Activated naive CD4-positive, alpha-beta T cell treated with anti-CD3 and anti-CD28 coated beads, Interleukin-2, amount 50 U/mL, for 24 hours (primary cell): ENCODE data around the gene RAB33B.
"Not testable (repeated sequence)": the region's sequence is repeated elsewhere in the genome, so short reads cannot be mapped to it uniquely, and the experiment has no call there.

ENCODE experiments used
- H3K27ac Mint-ChIP-seq: one replicate; pipeline ENCODE4 v1.8.0; 2021; ENCODE audit warnings: mild to moderate bottlenecking, mixed read lengths
- H3K27me3 Mint-ChIP-seq: one replicate; pipeline ENCODE4 v1.8.0; 2021; ENCODE audit warnings: mixed read lengths
- H3K36me3 Mint-ChIP-seq: one replicate; pipeline ENCODE4 v1.8.0; 2021; ENCODE audit warnings: mixed read lengths
- H3K4me1 Mint-ChIP-seq: one replicate; pipeline ENCODE4 v1.8.0; 2021; ENCODE audit warnings: mixed read lengths
- H3K4me3 Mint-ChIP-seq: one replicate; pipeline ENCODE4 v1.8.0; 2021; ENCODE audit warnings: mild to moderate bottlenecking, mixed read lengths
- H3K9me3 Mint-ChIP-seq: one replicate; pipeline ENCODE4 v1.8.0; 2021; ENCODE audit warnings: mixed read lengths

The RAB33B gene

DNA sequence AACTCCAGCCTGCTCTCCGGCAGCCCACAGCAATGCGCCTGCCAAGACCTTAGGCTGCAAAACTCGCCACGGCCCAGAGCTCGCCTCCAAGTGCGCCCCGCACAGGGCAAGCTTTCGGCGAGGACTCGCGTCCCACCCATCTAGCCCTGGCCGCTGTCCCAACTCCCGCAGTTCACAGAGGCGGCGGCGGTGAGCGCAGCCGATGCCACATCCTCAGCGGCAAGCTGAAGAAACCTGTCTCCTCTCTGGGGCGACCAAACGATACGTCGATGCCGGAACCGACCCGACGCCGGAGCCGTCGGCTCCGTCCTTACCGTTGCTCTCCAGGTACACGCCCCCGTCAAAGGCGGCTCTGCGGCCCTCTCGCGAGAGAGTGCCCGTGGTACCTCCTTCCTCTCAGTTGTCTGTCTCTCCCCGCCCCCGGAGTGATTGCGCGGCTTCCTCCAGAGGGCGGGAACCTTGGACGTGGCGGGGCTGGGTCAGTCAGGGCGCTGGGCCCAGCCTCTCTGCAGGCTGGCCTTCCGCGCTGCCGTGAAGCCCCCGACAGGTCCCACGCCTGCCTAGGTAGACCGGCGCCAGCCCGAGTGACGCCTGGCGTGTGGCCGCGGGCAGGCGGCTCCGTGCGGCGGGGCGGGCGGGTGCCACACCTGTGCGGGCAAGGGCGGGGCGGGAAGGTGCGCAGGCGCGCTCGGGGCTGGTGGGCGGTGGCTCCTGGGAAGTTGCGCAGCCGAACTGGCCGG lies 380 bp upstream of the RAB33B start:
- Mint-ChIP-seq H3K4me3 (peak overlapping the region; percentile 98), H3K27me3 (no peaks in the 10 kb centered on the region), H3K36me3 (no peaks in the 10 kb centered on the region), H3K4me1 (peaks cover 61% of the 10 kb centered on the region), H3K27ac (peak overlapping the region; percentile 99), H3K9me3 (no peaks in the 10 kb centered on the region)

DNA sequence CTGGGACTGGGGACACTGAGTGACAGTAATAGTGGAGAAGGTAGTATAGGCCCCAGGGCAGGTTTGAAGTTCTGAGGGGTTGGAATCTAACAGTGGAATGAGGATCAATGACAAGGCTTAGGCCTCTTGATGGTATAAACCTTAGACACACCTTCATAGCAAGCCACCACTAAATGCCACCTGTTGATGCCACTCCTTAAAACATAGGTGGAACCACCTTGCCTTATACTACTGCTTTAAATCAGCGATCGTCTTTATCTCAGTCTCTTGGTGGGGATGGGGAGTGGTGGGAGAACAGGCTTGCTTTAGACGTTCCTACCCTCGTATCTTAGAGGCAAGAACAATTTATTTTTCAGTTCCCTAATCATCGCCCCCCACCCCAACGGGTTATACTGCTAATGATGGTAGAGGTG lies 1.2 kb downstream of the RAB33B start:
- Mint-ChIP-seq H3K9me3 (no peaks in the 10 kb centered on the region), H3K4me3 (peak overlapping the region; percentile 98), H3K27me3 (no peaks in the 10 kb centered on the region), H3K4me1 (peaks cover 72% of the 10 kb centered on the region), H3K36me3 (peaks cover 4% of the 10 kb centered on the region), H3K27ac (peak overlapping the region; percentile 36)

GRCh38 chr4:139457318-139457717 lies 3.4 kb downstream of the RAB33B start:
- no peaks in the 10 kb centered on the region for H3K27me3 Mint-ChIP-seq
- H3K27ac Mint-ChIP-seq: no peak overlapping the region
- H3K9me3 Mint-ChIP-seq: no peaks in the 10 kb centered on the region
- peak overlapping the region; percentile 42 for H3K4me3 Mint-ChIP-seq
- H3K36me3 Mint-ChIP-seq: peaks cover 5% of the 10 kb centered on the region
- peaks cover 71% of the 10 kb centered on the region for H3K4me1 Mint-ChIP-seq

GRCh38 chr4:139458543-139458942 lies 4.6 kb downstream of the RAB33B start:
- H3K36me3 Mint-ChIP-seq: peaks cover 7% of the 10 kb centered on the region
- H3K27ac Mint-ChIP-seq: no peak overlapping the region
- H3K9me3 Mint-ChIP-seq: no peaks in the 10 kb centered on the region
- H3K4me3 Mint-ChIP-seq: no peak overlapping the region
- H3K27me3 Mint-ChIP-seq: no peaks in the 10 kb centered on the region
- H3K4me1 Mint-ChIP-seq: peaks cover 67% of the 10 kb centered on the region

- H3K27me3 Mint-ChIP-seq: no peaks in the 10 kb centered on the region
- H3K27ac Mint-ChIP-seq: peak overlapping the region; percentile 15
- H3K36me3 Mint-ChIP-seq: peaks cover 7% of the 10 kb centered on the region
- peaks cover 70% of the 10 kb centered on the region for H3K4me1 Mint-ChIP-seq
- no peak overlapping the region for H3K4me3 Mint-ChIP-seq
- no peaks in the 10 kb centered on the region for H3K9me3 Mint-ChIP-seq
Measured at GRCh38 chr4:139458999-139459398, 5.1 kb downstream of the RAB33B start.

DNA sequence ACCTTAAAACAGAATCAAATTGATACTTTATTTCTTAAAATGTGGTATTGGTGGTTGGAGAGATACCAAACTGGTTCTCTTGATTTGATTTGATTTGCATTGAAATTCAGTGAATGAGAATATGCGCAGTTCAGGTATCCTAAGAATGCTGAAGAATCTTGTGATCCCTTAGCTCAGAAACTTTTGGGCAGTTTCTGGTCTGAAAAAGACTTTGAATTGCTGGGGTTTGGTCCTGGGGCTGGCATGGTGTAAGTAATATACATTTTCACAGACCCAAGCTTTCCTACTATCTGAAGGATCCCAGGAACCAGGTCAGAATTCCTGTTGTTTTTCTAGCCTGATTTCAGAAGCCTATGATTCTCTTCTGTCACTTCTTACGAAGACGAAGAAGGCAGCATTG lies 6.6 kb downstream of the RAB33B start:
- Mint-ChIP-seq H3K9me3 (no peaks in the 10 kb centered on the region), H3K4me3 (no peak overlapping the region), H3K36me3 (peaks cover 7% of the 10 kb centered on the region), H3K27me3 (no peaks in the 10 kb centered on the region), H3K27ac (no peak overlapping the region), H3K4me1 (peaks cover 56% of the 10 kb centered on the region)

- Mint-ChIP-seq H3K4me3 (no peak overlapping the region), H3K36me3 (peaks cover 7% of the 10 kb centered on the region), H3K27me3 (no peaks in the 10 kb centered on the region), H3K4me1 (peaks cover 54% of the 10 kb centered on the region), H3K9me3 (no peaks in the 10 kb centered on the region), H3K27ac (no peak overlapping the region)
Measured at GRCh38 chr4:139461022-139461628, 7.2 kb downstream of the RAB33B start.

DNA sequence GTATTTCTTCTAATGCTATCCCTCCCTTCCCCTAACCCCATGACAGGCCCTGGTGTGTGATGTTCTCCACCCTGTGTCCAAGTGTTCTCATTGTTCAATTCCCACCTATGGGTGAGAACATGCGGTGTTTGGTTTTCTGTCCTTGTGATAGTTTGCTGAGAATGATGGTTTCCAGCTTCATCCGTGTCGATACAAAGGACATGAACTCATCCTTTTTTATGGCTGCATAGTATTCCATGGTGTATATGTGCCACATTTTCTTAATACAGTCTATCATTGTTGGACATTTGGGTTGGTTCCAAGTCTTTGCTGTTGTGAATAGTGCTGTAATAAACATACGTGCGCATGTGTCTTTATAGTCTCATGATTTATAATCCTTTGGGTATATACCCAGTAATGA lies 10.6 kb downstream of the RAB33B start:
- H3K4me3 Mint-ChIP-seq, H3K27ac Mint-ChIP-seq, H3K27me3 Mint-ChIP-seq: not testable (repeated sequence)
- peaks cover 10% of the 10 kb centered on the region for H3K9me3 Mint-ChIP-seq
- H3K36me3 Mint-ChIP-seq: peaks cover 19% of the 10 kb centered on the region
- H3K4me1 Mint-ChIP-seq: peaks cover 31% of the 10 kb centered on the region

- Mint-ChIP-seq H3K36me3 (peaks cover 17% of the 10 kb centered on the region), H3K9me3 (peaks cover 10% of the 10 kb centered on the region), H3K27ac (no peak overlapping the region)
Measured at GRCh38 chr4:139465922-139466321, 12.0 kb downstream of the RAB33B start.

GRCh38 chr4:139468756-139469155 lies 14.8 kb downstream of the RAB33B start:
- peaks cover 16% of the 10 kb centered on the region for H3K4me1 Mint-ChIP-seq
- H3K27ac Mint-ChIP-seq, H3K4me3 Mint-ChIP-seq, H3K27me3 Mint-ChIP-seq: not testable (repeated sequence)
- peaks cover 18% of the 10 kb centered on the region for H3K9me3 Mint-ChIP-seq
- H3K36me3 Mint-ChIP-seq: peaks cover 33% of the 10 kb centered on the region

More at GRCh38 chr4:139465922-139466321, 12.0 kb downstream of the RAB33B start:
- Mint-ChIP-seq H3K4me3 (no peak overlapping the region), H3K4me1 (peaks cover 24% of the 10 kb centered on the region), H3K27me3 (no peaks in the 10 kb centered on the region)

GRCh38 chr4:139469216-139469615 lies 15.3 kb downstream of the RAB33B start:
- H3K36me3 Mint-ChIP-seq: peaks cover 33% of the 10 kb centered on the region

DNA sequence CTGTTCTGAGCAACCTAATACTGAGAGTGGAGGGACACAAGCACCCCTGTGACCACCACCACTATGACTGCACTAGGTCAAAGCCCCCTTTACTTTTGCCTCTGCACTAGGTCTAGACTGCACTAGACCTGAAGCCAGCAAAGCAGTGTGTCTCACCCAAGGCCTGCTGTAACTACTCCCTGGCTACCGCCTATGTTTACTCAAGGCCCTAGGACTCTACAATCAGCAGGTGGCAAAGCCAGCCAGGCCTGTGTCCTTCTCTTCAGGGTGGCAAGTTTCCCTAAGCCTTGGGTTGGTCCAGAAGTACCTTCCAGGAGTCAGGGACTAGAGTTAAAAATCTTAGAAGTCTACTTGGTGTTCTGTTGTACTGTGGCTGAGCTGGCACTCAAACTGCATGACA lies 15.9 kb downstream of the RAB33B start:
- Mint-ChIP-seq H3K27ac (no peak overlapping the region), H3K36me3 (peaks cover 35% of the 10 kb centered on the region), H3K9me3 (peaks cover 18% of the 10 kb centered on the region), H3K4me1 (peaks cover 15% of the 10 kb centered on the region), H3K4me3 (no peak overlapping the region), H3K27me3 (no peaks in the 10 kb centered on the region)

More at GRCh38 chr4:139469216-139469615, 15.3 kb downstream of the RAB33B start:
- Mint-ChIP-seq H3K9me3 (peaks cover 18% of the 10 kb centered on the region), H3K4me3 (no peak overlapping the region), H3K27ac (no peak overlapping the region), H3K27me3 (no peaks in the 10 kb centered on the region), H3K4me1 (peaks cover 15% of the 10 kb centered on the region)

DNA sequence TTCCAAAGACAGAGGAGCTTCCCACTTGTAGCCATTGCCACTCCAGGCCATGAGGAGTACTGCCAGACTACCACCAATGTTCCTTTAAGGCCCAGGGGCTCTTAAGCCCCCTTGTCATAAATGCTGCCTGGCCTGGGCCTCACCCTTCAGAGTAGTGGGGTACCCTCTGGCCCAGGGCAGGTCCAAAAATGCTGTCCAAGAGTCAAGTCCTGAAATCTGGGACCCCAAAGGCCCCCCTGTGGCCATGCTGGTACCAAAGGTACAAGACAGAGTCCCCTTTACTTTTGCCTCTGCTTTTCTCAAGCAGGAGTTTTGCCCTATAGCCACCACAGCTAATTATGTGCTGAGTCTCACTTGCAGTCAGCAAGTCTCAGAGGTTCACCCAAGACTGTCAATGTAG lies 16.4 kb downstream of the RAB33B start:
- Mint-ChIP-seq H3K9me3 (peaks cover 18% of the 10 kb centered on the region), H3K27ac (no peak overlapping the region), H3K36me3 (peaks cover 35% of the 10 kb centered on the region), H3K27me3 (no peaks in the 10 kb centered on the region), H3K4me1 (peaks cover 15% of the 10 kb centered on the region), H3K4me3 (no peak overlapping the region)

DNA sequence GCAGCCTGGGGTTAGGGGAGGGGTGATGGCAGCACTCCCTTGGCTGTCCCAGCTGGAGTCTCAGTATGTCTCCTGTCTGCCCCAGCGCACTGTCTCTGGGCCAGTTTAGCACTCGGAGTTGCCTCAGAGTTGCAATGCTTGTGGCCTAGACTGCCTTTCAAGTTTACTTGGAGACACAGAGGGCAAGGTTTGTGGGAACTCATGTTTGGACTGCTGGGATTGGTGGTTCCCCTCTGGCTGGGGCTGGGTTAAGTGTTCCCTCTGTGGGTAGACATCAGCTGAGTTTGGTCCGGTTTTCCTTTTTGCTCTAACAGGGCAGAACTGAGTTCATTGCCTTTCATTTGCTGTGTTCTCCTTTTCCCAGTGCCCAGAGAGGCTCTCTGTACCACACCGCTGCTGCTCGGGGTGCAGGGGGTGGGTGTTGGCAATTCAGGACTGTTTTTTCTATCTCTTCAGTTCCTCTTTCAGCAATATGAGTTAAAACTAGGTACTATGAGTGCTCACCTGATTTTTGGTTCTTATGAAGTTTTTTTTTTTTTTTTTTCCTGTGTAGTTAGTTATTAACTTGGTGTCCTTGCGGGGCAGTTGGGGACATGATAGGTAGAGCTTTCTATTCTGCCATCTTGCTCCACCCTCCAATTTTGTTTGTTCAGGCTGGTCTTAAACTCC lies 17.2 kb downstream of the RAB33B start:
- Mint-ChIP-seq H3K9me3 (peaks cover 18% of the 10 kb centered on the region), H3K36me3 (peaks cover 35% of the 10 kb centered on the region), H3K4me1 (peaks cover 12% of the 10 kb centered on the region), H3K27ac (no peak overlapping the region), H3K4me3 (no peak overlapping the region), H3K27me3 (no peaks in the 10 kb centered on the region)

DNA sequence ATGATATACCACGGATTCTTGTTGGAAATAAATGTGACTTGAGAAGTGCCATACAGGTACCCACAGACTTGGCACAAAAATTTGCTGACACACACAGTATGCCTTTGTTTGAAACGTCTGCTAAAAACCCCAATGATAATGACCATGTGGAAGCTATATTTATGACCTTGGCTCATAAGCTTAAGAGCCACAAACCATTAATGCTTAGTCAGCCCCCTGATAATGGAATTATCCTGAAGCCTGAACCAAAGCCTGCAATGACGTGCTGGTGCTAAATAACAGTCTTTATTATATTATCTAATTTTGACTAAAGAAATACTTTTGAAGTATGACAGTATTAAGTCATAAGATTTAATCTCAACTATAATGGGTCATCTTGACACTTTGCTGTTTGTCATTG lies 18.9 kb downstream of the RAB33B start:
- Mint-ChIP-seq H3K4me1 (peaks cover 12% of the 10 kb centered on the region), H3K9me3 (peaks cover 18% of the 10 kb centered on the region), H3K4me3 (no peak overlapping the region), H3K27ac (no peak overlapping the region), H3K36me3 (peaks cover 38% of the 10 kb centered on the region), H3K27me3 (no peaks in the 10 kb centered on the region)

DNA sequence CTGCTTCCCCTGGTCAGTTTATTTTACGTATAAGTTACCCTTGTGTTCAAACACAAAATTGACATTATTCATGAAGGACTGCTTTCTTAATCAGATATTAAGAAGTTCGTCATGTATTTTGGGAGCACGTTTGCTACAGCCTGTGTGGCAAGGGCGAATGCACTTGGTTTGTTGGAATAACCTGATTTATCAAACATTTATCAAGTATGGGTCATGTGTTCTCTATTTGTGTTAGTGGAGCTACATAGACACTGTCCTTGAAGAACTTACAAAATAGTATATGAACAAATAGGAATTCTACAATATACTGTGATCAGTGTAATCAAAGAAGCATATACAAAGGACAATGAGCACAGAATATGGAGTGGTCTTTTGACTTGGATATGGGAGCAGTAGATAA lies 22.4 kb downstream of the RAB33B start:
- Mint-ChIP-seq H3K27ac (no peak overlapping the region), H3K9me3 (peaks cover 8% of the 10 kb centered on the region), H3K4me1 (no peaks in the 10 kb centered on the region), H3K36me3 (peaks cover 22% of the 10 kb centered on the region), H3K4me3 (no peak overlapping the region), H3K27me3 (no peaks in the 10 kb centered on the region)
